Natural killer cell (primary cell): ENCODE results near the gene INPP5A. TPM values are rescaled to one million over a fixed set of nuclear protein-coding genes. Genes with fewer than 3 reads are reported as not detected.

Experiments used
- ATAC-seq, 3 donors: fragments of 150-1000 bp in 2 of 3; fragments of 200-7000 bp in 1 of 3; cut with Tn5 transposase; 1 replicate in 1 of 3; 2 replicates in 2 of 3; pipeline ENCODE4 v1.10.0; 2021; ENCODE audit warnings: mild to moderate bottlenecking in 2 of 3, moderate library complexity in 2 of 3
- DNase-seq, 2 donors: peaks; one replicate each; pipeline versions ENCODE4 v3.0.0 to v3.0.0-alpha.2; 2013 to 2021; ENCODE audit warnings: mixed read lengths in 1 of 2
- H3K27ac ChIP-seq: one replicate; pipeline ENCODE4 v1.5.1; 2013; ENCODE audit warnings: mild to moderate bottlenecking, low read length
- H3K27me3 ChIP-seq: one replicate; pipeline ENCODE4 v1.6.1; 2013; ENCODE audit warnings: low read length; ENCODE audit not compliant: control insufficient read depth, insufficient read depth
- H3K36me3 ChIP-seq: one replicate; pipeline ENCODE4 v1.6.1; 2013; ENCODE audit warnings: low read length; ENCODE audit not compliant: control insufficient read depth, insufficient read depth
- H3K4me1 ChIP-seq: one replicate; pipeline ENCODE4 v1.6.1; 2013; ENCODE audit warnings: low read length; ENCODE audit not compliant: control insufficient read depth, insufficient read depth
- H3K4me3 ChIP-seq: one replicate; pipeline ENCODE4 v1.5.1; 2013; ENCODE audit warnings: low read length
- H3K9me3 ChIP-seq: one replicate; pipeline ENCODE4 v1.6.1; 2013; ENCODE audit warnings: low read length; ENCODE audit not compliant: control insufficient read depth, insufficient read depth
- H3K27ac Mint-ChIP-seq, 2 donors: one replicate each; pipeline ENCODE4 v1.8.0; 2022; ENCODE audit warnings: mild to moderate bottlenecking in 2 of 2, mixed read lengths in 2 of 2, moderate library complexity in 1 of 2
- H3K27me3 Mint-ChIP-seq, 2 donors: one replicate each; pipeline ENCODE4 v1.8.0; 2022; ENCODE audit warnings: low read depth in 2 of 2, mixed read lengths in 2 of 2
- H3K36me3 Mint-ChIP-seq: one replicate; pipeline ENCODE4 v1.8.0; 2022; ENCODE audit warnings: mixed read lengths
- H3K4me1 Mint-ChIP-seq, 2 donors: one replicate each; pipeline ENCODE4 v1.8.0; 2022; ENCODE audit warnings: mixed read lengths in 2 of 2
- H3K4me3 Mint-ChIP-seq: one replicate; pipeline ENCODE4 v1.8.0; 2022; ENCODE audit warnings: mild to moderate bottlenecking, moderate library complexity, mixed read lengths
- H3K9me3 Mint-ChIP-seq, 2 donors: one replicate each; pipeline ENCODE4 v1.8.0; 2022; ENCODE audit warnings: mixed read lengths in 2 of 2
- CTCF ChIP-seq: fragments of 200-600 bp; IDR thresholded peaks from one replicate; pipeline ENCODE4 v1.8.0; 2022; ENCODE audit warnings: antibody characterized with exemption
- WGBS: methylation state at CpG from one replicate; pipeline ENCODE4 v1.1.7; 2013; ENCODE audit warnings: missing lambda C conversion rate; ENCODE audit not compliant: insufficient coverage; 5-methylcytosine and 5-hydroxymethylcytosine counted together
- intact Hi-C: fragments of 100-400 bp; cut with micrococcal nuclease; formaldehyde crosslinking; loops from one replicate; pipeline ENCODE4 v1.14.2; 2022
- total RNA-seq, 4 donors: library from RNA; stranded (reverse); fragments of 120-200 nt in 1 of 4; gene quantifications; one replicate each; pipeline versions ENCODE4 v1.2.3 to v1.2.4, GENCODE V29; 2013 to 2022

INPP5A gene
- total RNA-seq, 3 donors from 2014 or later (not counting 1 experiment from before 2014, with no cell fraction given) = 12.6 to 38.6 (median 18.6) TPM

GRCh38 chr10:132611026-132611910 is 73.7 kb downstream of the INPP5A start:
- 85% methylated on average over 5 of the region's 5 CpGs for WGBS
- Mint-ChIP-seq H3K4me3 (no peak overlapping the region), H3K27me3 (peaks cover 0 to 3% of the 10 kb centered on the region in 2 donors), H3K4me1 (peaks cover 9 to 41% of the 10 kb centered on the region in 2 donors), H3K27ac (peak overlapping the region; percentile 46 to 85), H3K9me3 (peaks cover 0 to 2% of the 10 kb centered on the region in 2 donors), H3K36me3 (no peaks in the 10 kb centered on the region)
- DNase-seq (no peak), ATAC-seq (no peak)
- no peak for TF ChIP-seq CTCF
- Histone ChIP-seq H3K9me3 (peaks cover 5% of the 10 kb centered on the region), H3K4me1 (peaks cover 23% of the 10 kb centered on the region), H3K4me3 (no peak overlapping the region), H3K36me3 (no peaks in the 10 kb centered on the region), H3K27ac (no peak overlapping the region), H3K27me3 (no peaks in the 10 kb centered on the region)
- intact Hi-C loops = loop anchor here (10.0 kb wide), 1 partner anchor 74 kb away; no protein-coding TSS in a partner anchor

GRCh38 chr10:132611986-132612385 is 74.4 kb downstream of the INPP5A start:
- TF ChIP-seq CTCF = no peak
- H3K4me3 Mint-ChIP-seq = no peak overlapping the region
- no peaks in the 10 kb centered on the region for H3K36me3 Mint-ChIP-seq
- no peak overlapping the region for H3K27ac ChIP-seq
- no peaks in the 10 kb centered on the region for H3K27me3 ChIP-seq
- peak overlapping the region; percentile 46 to 85 for H3K27ac Mint-ChIP-seq
- no peak for DNase-seq
- ATAC-seq = peak in 1 of 3 donors; percentile 35
- peaks cover 0 to 5% of the 10 kb centered on the region in 2 donors for H3K9me3 Mint-ChIP-seq
- peaks cover 10% of the 10 kb centered on the region for H3K9me3 ChIP-seq
- no peaks in the 10 kb centered on the region for H3K36me3 ChIP-seq
- peaks cover 16 to 48% of the 10 kb centered on the region in 2 donors for H3K4me1 Mint-ChIP-seq
- 48% methylated on average over 3 of the region's 3 CpGs for WGBS
- intact Hi-C loops = loop anchor here (10.0 kb wide), 1 partner anchor 73 kb away; no protein-coding TSS in a partner anchor
- H3K27me3 Mint-ChIP-seq = peaks cover 0 to 6% of the 10 kb centered on the region in 2 donors
- H3K4me3 ChIP-seq = no peak overlapping the region
- peaks cover 30% of the 10 kb centered on the region for H3K4me1 ChIP-seq

- WGBS = 94% methylated on average over 27 of the region's 27 CpGs
- H3K27ac Mint-ChIP-seq = peak overlapping the region; percentile 46 to 85
Observed at GRCh38 chr10:132612571-132613504, 75.3 kb downstream of the INPP5A start.

More at GRCh38 chr10:132612571-132613504, 75.3 kb downstream of the INPP5A start:
- Mint-ChIP-seq H3K36me3 (no peaks in the 10 kb centered on the region), H3K27me3 (peaks cover 0 to 6% of the 10 kb centered on the region in 2 donors), H3K4me1 (peaks cover 17 to 54% of the 10 kb centered on the region in 2 donors), H3K4me3 (no peak overlapping the region), H3K9me3 (peaks cover 0 to 5% of the 10 kb centered on the region in 2 donors)
- ATAC-seq (no peak), DNase-seq (no peak)
- Histone ChIP-seq H3K27me3 (no peaks in the 10 kb centered on the region), H3K36me3 (no peaks in the 10 kb centered on the region), H3K4me1 (peaks cover 34% of the 10 kb centered on the region), H3K9me3 (peaks cover 10% of the 10 kb centered on the region), H3K27ac (no peak overlapping the region), H3K4me3 (no peak overlapping the region)
- intact Hi-C loops = loop anchor here (10.0 kb wide), 1 partner anchor 72 kb away; no protein-coding TSS in a partner anchor
- TF ChIP-seq CTCF = no peak
